IPS-20b (cell line): ENCODE results near the gene TNFRSF11A.

Experiments
- H3K27ac ChIP-seq: one replicate; pipeline ENCODE4 v1.5.1; 2013; ENCODE audit warnings: low read length
- H3K27me3 ChIP-seq: 2 replicates; pipeline ENCODE4 v1.6.1; 2013; ENCODE audit warnings: mild to moderate bottlenecking, low read length, inconsistent platforms; ENCODE audit not compliant: insufficient read depth
- H3K36me3 ChIP-seq: 2 replicates; pipeline ENCODE4 v1.6.1; 2013; ENCODE audit warnings: low read depth, mild to moderate bottlenecking, inconsistent platforms, low read length, moderate library complexity; ENCODE audit not compliant: insufficient read depth
- H3K4me1 ChIP-seq: 2 replicates; pipeline ENCODE4 v1.6.1; 2013; ENCODE audit warnings: mild to moderate bottlenecking, control low read depth, inconsistent platforms, low read length, moderate library complexity; ENCODE audit not compliant: insufficient read depth
- H3K4me3 ChIP-seq: 2 replicates; pipeline ENCODE4 v1.5.1; 2013; ENCODE audit warnings: mild to moderate bottlenecking, low read length, inconsistent platforms
- H3K9ac ChIP-seq: 2 replicates; pipeline ENCODE4 v1.6.1; 2013; ENCODE audit warnings: low read depth, mild to moderate bottlenecking, inconsistent platforms, low read length, moderate library complexity
- H3K9me3 ChIP-seq: 2 replicates; pipeline ENCODE4 v1.6.1; 2013; ENCODE audit warnings: mild to moderate bottlenecking, low read depth, low read length, inconsistent platforms; ENCODE audit not compliant: insufficient read depth

TNFRSF11A gene

GRCh38 chr18:62426191-62426488, 101.0 kb downstream of the TNFRSF11A start:
- peaks cover 3% of the 10 kb centered on the region for H3K4me1 ChIP-seq

GRCh38 chr18:62432176-62432575, 107.1 kb downstream of the TNFRSF11A start:
- no peaks in the 10 kb centered on the region for H3K4me1 ChIP-seq
- peaks cover 5% of the 10 kb centered on the region; the same call in 1 of the 2 replicates for H3K9me3 ChIP-seq
- no peak overlapping the region for H3K4me3 ChIP-seq
- no peaks in the 10 kb centered on the region for H3K36me3 ChIP-seq
- H3K27ac ChIP-seq = no peak overlapping the region
- H3K9ac ChIP-seq = no peak overlapping the region
- H3K27me3 ChIP-seq = no peaks in the 10 kb centered on the region

More at GRCh38 chr18:62426191-62426488, 101.0 kb downstream of the TNFRSF11A start:
- Histone ChIP-seq H3K36me3 (no peaks in the 10 kb centered on the region), H3K27ac (no peak overlapping the region), H3K27me3 (no peaks in the 10 kb centered on the region), H3K4me3 (no peak overlapping the region; the same call in 1 of the 2 replicates), H3K9ac (no peak overlapping the region), H3K9me3 (peaks cover 5% of the 10 kb centered on the region; the same call in 1 of the 2 replicates)

- Histone ChIP-seq H3K9ac (no peak overlapping the region), H3K4me1 (no peaks in the 10 kb centered on the region), H3K4me3 (no peak overlapping the region), H3K27me3 (no peaks in the 10 kb centered on the region), H3K36me3 (no peaks in the 10 kb centered on the region), H3K9me3 (no peaks in the 10 kb centered on the region), H3K27ac (no peak overlapping the region)
Observed at GRCh38 chr18:62434798-62435197, 109.7 kb downstream of the TNFRSF11A start.

- Histone ChIP-seq H3K4me1 (no peaks in the 10 kb centered on the region), H3K9me3 (no peaks in the 10 kb centered on the region), H3K9ac (no peak overlapping the region), H3K27me3 (no peaks in the 10 kb centered on the region), H3K27ac (no peak overlapping the region), H3K36me3 (no peaks in the 10 kb centered on the region), H3K4me3 (no peak overlapping the region)
Observed at GRCh38 chr18:62435435-62436031, 110.4 kb downstream of the TNFRSF11A start.

GRCh38 chr18:62436636-62437234, 111.6 kb downstream of the TNFRSF11A start:
- no peaks in the 10 kb centered on the region for H3K27me3 ChIP-seq
- H3K4me1 ChIP-seq = no peaks in the 10 kb centered on the region
- no peaks in the 10 kb centered on the region for H3K9me3 ChIP-seq
- H3K27ac ChIP-seq = no peak overlapping the region
- no peaks in the 10 kb centered on the region for H3K36me3 ChIP-seq
- no peak overlapping the region for H3K4me3 ChIP-seq
- H3K9ac ChIP-seq = no peak overlapping the region

- H3K4me3 ChIP-seq = no peak overlapping the region
- H3K36me3 ChIP-seq = no peaks in the 10 kb centered on the region
- no peak overlapping the region for H3K9ac ChIP-seq
- no peaks in the 10 kb centered on the region for H3K27me3 ChIP-seq
- H3K4me1 ChIP-seq = no peaks in the 10 kb centered on the region
- no peak overlapping the region for H3K27ac ChIP-seq
- no peaks in the 10 kb centered on the region for H3K9me3 ChIP-seq
Observed at GRCh38 chr18:62437235-62438017, 112.3 kb downstream of the TNFRSF11A start.

- Histone ChIP-seq H3K4me3 (no peak overlapping the region), H3K9ac (no peak overlapping the region), H3K27ac (no peak overlapping the region), H3K27me3 (no peaks in the 10 kb centered on the region), H3K36me3 (no peaks in the 10 kb centered on the region), H3K9me3 (no peaks in the 10 kb centered on the region), H3K4me1 (no peaks in the 10 kb centered on the region)
Observed at GRCh38 chr18:62438018-62438329, 112.9 kb downstream of the TNFRSF11A start.

GRCh38 chr18:62438402-62438801, 113.3 kb downstream of the TNFRSF11A start:
- Histone ChIP-seq H3K9me3 (no peaks in the 10 kb centered on the region), H3K4me1 (no peaks in the 10 kb centered on the region), H3K36me3 (no peaks in the 10 kb centered on the region), H3K9ac (no peak overlapping the region), H3K27me3 (no peaks in the 10 kb centered on the region), H3K4me3 (no peak overlapping the region), H3K27ac (no peak overlapping the region)

GRCh38 chr18:62438866-62439265, 113.8 kb downstream of the TNFRSF11A start:
- no peaks in the 10 kb centered on the region for H3K36me3 ChIP-seq
- H3K4me1 ChIP-seq = no peaks in the 10 kb centered on the region
- H3K9me3 ChIP-seq = no peaks in the 10 kb centered on the region
- no peak overlapping the region for H3K27ac ChIP-seq
- H3K9ac ChIP-seq = no peak overlapping the region
- no peak overlapping the region for H3K4me3 ChIP-seq
- no peaks in the 10 kb centered on the region for H3K27me3 ChIP-seq
